Large intestine (tissue), 3 donors: Measurements from ENCODE around the gene PRKCD. TPM values are rescaled to one million over a fixed set of nuclear protein-coding genes. Genes with fewer than 3 reads are reported as not detected.

ENCODE experiments used
- DNase-seq, 2 donors: peaks; one replicate each; pipeline versions ENCODE4 v3.0.0 to v3.0.0-alpha.2; 2013
- H3K27ac ChIP-seq: one replicate; pipeline ENCODE4 v1.5.1; 2013; ENCODE audit warnings: low read length
- H3K27me3 ChIP-seq: 2 replicates; pipeline ENCODE4 v1.6.1; 2013; ENCODE audit warnings: low read length; ENCODE audit not compliant: control insufficient read depth, insufficient read depth
- H3K36me3 ChIP-seq: 2 replicates; pipeline ENCODE4 v1.6.1; 2013; ENCODE audit warnings: low read length; ENCODE audit not compliant: control insufficient read depth, insufficient read depth
- H3K4me1 ChIP-seq: one replicate; pipeline ENCODE4 v1.6.1; 2013; ENCODE audit warnings: low read length; ENCODE audit not compliant: control insufficient read depth, insufficient read depth
- H3K4me3 ChIP-seq: one replicate; pipeline ENCODE4 v1.5.1; 2013; ENCODE audit warnings: low read length
- H3K9me3 ChIP-seq: one replicate; pipeline ENCODE4 v1.6.1; 2013; ENCODE audit warnings: mild to moderate bottlenecking, low read depth, low read length, moderate library complexity; ENCODE audit not compliant: control insufficient read depth
- WGBS: methylation state at CpG from one replicate; pipeline ENCODE4 v1.1.5; 2013; ENCODE audit warnings: low lambda C conversion rate; ENCODE audit not compliant: insufficient coverage; 5-methylcytosine and 5-hydroxymethylcytosine counted together
- polyA plus RNA-seq: library from polyadenylated mRNA; unstranded; fragments of 120-200 nt; gene quantifications from one replicate; pipeline ENCODE4 v1.2.1, GENCODE V29; 2013

The PRKCD gene
- polyA plus RNA-seq, 1 donor: 37.0 TPM

GRCh38 chr3:53219895-53220483 lies 59.0 kb downstream of the PRKCD start:
- peak; percentile 76 for DNase-seq
- no peaks in the 10 kb centered on the region for H3K9me3 ChIP-seq
- no peaks in the 10 kb centered on the region for H3K27me3 ChIP-seq
- no peaks in the 10 kb centered on the region for H3K4me1 ChIP-seq
- H3K27ac ChIP-seq: no peak overlapping the region
- no peak overlapping the region for H3K4me3 ChIP-seq
- peaks cover 17% of the 10 kb centered on the region for H3K36me3 ChIP-seq
- WGBS: 20% methylated on average over 1 of the region's 10 CpGs

DNA sequence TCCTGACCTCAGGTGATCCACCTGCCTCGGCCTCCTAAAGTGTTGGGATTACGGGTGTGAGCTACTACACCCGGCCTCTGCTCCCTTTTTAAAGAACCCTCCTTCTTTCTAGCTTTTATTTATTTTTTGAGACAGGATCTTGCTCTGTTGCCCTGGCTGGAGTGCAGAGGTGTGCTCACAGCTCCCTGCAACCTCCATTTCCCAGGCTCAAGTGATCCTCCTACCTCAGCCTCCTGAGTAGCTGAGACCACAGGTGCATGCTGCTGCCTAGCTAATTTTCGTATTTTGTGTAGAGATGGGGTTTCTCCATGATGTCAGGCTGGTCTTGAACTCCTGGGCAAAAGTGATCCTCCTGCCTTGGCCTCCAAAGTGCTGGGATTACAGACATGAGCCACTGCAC lies 60.3 kb downstream of the PRKCD start:
- H3K4me3 ChIP-seq: no peak overlapping the region
- H3K36me3 ChIP-seq: peaks cover 30% of the 10 kb centered on the region
- H3K9me3 ChIP-seq: no peaks in the 10 kb centered on the region
- no peaks in the 10 kb centered on the region for H3K4me1 ChIP-seq
- H3K27me3 ChIP-seq: no peaks in the 10 kb centered on the region
- no peak overlapping the region for H3K27ac ChIP-seq
- DNase-seq: no peak
- WGBS: no CpG with 5 or more reads among the region's 4 CpGs

- no CpG with 5 or more reads among the region's 3 CpGs for WGBS
- Histone ChIP-seq H3K27me3 (no peaks in the 10 kb centered on the region), H3K27ac (no peak overlapping the region), H3K9me3 (no peaks in the 10 kb centered on the region), H3K36me3 (peaks cover 35% of the 10 kb centered on the region), H3K4me1 (no peaks in the 10 kb centered on the region), H3K4me3 (no peak overlapping the region)
- DNase-seq: no peak
Observed at GRCh38 chr3:53221827-53222182, 60.8 kb downstream of the PRKCD start.

DNA sequence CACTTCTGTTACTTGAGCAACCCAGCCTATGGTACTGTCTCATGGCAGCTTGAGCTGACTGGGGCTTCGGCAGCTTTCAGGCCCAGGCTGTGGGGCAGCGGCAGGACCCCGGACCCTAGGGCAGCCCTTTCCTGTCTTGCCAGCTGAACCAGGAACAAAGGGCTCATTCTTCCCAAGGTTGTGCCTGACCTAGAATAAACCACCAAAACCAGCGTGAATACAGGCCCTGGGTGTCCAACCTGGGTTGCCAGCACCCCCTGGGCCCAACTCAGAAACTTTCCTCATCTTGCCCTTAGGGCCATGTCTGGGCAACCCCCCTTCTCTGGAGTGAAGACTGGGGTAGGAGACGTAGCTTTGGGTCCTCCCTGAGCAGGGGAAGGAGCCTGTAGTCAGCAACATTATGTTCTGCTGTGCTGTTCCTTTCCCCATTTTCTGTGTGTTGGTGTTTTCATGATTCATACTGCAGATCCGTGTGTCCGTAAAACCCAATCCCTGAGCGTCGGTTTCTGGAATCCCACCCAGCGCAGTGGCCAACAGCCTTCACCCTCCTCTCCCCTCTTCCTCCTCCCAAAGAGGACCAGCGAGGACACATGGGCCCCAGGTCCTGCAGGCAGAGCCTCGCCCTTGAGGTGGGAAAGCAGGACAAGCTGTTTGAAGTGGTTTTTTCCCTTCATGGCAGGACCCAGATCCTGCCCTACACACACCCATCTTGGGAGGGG lies 61.3 kb downstream of the PRKCD start:
- peaks cover 40% of the 10 kb centered on the region for H3K36me3 ChIP-seq
- no CpG with 5 or more reads among the region's 12 CpGs for WGBS

GRCh38 chr3:53223025-53223424 lies 62.0 kb downstream of the PRKCD start:
- no peak overlapping the region for H3K27ac ChIP-seq
- no CpG with 5 or more reads among the region's 7 CpGs for WGBS
- peaks cover 47% of the 10 kb centered on the region for H3K36me3 ChIP-seq
- H3K4me1 ChIP-seq: no peaks in the 10 kb centered on the region
- H3K9me3 ChIP-seq: no peaks in the 10 kb centered on the region
- no peak for DNase-seq
- H3K4me3 ChIP-seq: no peak overlapping the region
- no peaks in the 10 kb centered on the region for H3K27me3 ChIP-seq

More for the DNA sequence above, 61.3 kb downstream of the PRKCD start:
- no peak for DNase-seq
- H3K27me3 ChIP-seq: no peaks in the 10 kb centered on the region
- H3K4me1 ChIP-seq: no peaks in the 10 kb centered on the region
- H3K27ac ChIP-seq: no peak overlapping the region
- H3K4me3 ChIP-seq: no peak overlapping the region
- no peaks in the 10 kb centered on the region for H3K9me3 ChIP-seq

DNA sequence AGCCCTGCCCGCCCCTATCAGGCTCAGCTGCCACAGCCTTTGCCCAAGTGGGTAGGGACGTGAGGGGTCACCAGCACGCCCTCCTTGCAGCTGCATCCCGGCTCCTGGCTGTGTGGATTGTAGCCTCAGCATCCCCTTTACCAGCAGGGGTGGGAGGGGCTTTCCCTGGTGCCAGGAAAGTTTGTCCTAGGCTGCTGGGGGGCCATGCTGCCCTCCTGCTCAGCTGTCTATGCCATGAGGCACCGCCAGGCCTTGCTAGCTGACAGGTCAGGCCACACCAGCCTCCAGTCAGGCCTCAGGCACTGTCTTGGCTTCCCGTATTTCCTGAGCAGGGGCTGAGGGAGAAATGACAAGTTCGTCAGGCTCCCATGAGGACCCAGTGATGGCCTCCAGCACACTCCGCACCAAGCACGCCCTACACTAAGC lies 62.5 kb downstream of the PRKCD start:
- Histone ChIP-seq H3K4me1 (no peaks in the 10 kb centered on the region), H3K27ac (no peak overlapping the region), H3K4me3 (no peak overlapping the region), H3K36me3 (peaks cover 52% of the 10 kb centered on the region), H3K27me3 (no peaks in the 10 kb centered on the region), H3K9me3 (no peaks in the 10 kb centered on the region)
- WGBS: no CpG with 5 or more reads among the region's 9 CpGs
- DNase-seq: no peak

DNA sequence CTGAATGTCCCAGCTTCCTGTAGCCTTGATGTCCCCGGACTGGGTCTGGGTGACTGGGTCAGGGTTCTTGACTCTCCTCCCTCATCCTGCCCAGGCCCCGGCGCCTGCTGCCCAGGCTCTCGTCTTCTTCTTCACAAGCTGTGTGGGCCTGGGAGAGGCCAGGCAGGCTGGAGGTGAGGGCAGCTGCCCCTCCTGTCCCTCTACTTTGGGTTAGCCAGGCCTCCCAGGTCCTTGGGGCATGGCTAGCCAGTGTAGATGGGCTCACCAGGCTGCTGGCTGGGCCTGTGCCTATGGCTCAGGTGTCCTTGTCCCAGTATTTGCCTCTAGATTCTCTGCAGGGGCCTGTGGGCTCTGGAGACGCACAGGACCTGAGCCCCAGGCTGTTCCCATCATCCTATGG lies 63.0 kb downstream of the PRKCD start:
- Histone ChIP-seq H3K36me3 (peaks cover 57% of the 10 kb centered on the region), H3K9me3 (no peaks in the 10 kb centered on the region), H3K4me3 (no peak overlapping the region), H3K4me1 (no peaks in the 10 kb centered on the region), H3K27ac (no peak overlapping the region), H3K27me3 (no peaks in the 10 kb centered on the region)
- no peak for DNase-seq
- WGBS: no CpG with 5 or more reads among the region's 5 CpGs

DNA sequence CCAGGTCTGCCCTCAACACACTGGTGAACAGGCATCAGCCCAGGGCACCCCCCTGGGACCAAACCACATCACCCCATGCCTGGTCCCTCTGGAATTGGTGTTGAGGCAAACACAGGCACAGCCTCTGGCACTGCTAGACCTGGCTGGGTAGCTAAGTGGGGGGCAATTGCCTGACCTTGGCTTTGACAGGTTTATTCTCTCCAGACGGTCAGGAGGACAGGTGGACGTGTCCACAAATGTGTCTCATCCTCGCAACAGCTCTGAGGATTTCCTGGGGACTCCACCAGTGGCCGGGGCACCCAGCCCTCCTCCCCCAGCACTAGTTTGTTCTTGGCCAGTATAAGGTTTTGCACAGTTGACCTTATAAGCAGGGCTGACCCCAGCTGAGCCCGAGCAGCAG lies 63.5 kb downstream of the PRKCD start:
- no CpG with 5 or more reads among the region's 5 CpGs for WGBS
- H3K36me3 ChIP-seq: peaks cover 62% of the 10 kb centered on the region

DNA sequence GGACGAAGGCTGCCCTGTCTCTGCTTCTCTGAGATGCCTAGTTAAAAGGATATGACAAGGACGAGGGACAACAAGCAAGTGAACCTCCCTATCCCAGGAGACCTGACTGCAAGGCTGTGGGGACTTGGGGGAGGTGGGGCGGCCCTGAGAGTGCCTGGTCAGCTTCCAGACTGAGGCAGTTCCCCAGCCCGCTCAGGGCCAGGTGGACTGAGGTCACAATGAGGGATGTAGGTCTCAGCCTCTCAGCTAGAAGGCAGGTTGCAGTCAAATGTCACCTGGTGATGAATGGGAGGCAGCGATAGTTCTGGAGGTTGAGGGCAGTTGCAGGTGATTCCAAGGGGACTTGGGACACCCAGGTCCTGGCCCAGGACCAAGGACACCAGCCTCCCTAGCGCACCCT lies 64.2 kb downstream of the PRKCD start:
- Histone ChIP-seq H3K36me3 (peaks cover 68% of the 10 kb centered on the region), H3K27me3 (no peaks in the 10 kb centered on the region), H3K27ac (no peak overlapping the region), H3K4me1 (no peaks in the 10 kb centered on the region), H3K9me3 (no peaks in the 10 kb centered on the region), H3K4me3 (no peak overlapping the region)
- 100% methylated on average over 1 of the region's 6 CpGs for WGBS
- DNase-seq: no peak

More for the DNA sequence above, 63.5 kb downstream of the PRKCD start:
- DNase-seq: no peak
- no peak overlapping the region for H3K4me3 ChIP-seq
- H3K9me3 ChIP-seq: no peaks in the 10 kb centered on the region
- no peaks in the 10 kb centered on the region for H3K4me1 ChIP-seq
- H3K27me3 ChIP-seq: no peaks in the 10 kb centered on the region
- no peak overlapping the region for H3K27ac ChIP-seq

- Histone ChIP-seq H3K9me3 (no peaks in the 10 kb centered on the region), H3K4me3 (no peak overlapping the region), H3K27me3 (no peaks in the 10 kb centered on the region), H3K36me3 (peaks cover 73% of the 10 kb centered on the region), H3K27ac (no peak overlapping the region), H3K4me1 (no peaks in the 10 kb centered on the region)
- no peak for DNase-seq
- WGBS: no CpG with 5 or more reads among the region's 7 CpGs
Observed at GRCh38 chr3:53225651-53226050, 64.6 kb downstream of the PRKCD start.
